MCF 10A (cell line): Measurements from ENCODE around the gene SOX5. TPM values are rescaled to one million over a fixed set of nuclear protein-coding genes. Genes with fewer than 3 reads are reported as not detected.

Experiments used
- BruUV-seq: library from RNA; stranded (reverse); fragments of 400-500 nt; replicated peaks from 2 replicates; lab custom pipeline; 2021; lab: Mats Ljungman, UMichigan
- CTCF ChIA-PET: fragments of 300-600 bp; sonication (Branson Sonifier 250); formaldehyde crosslinking; extraction: SDS; loops from one replicate; lab custom pipeline; 2021; ENCODE audit warnings: antibody characterized with exemption, inconsistent platforms; lab: Yijun Ruan, JAX
- POLR2A ChIA-PET: fragments of 300-600, 350-650 bp; sonication (Branson Sonifier 250); formaldehyde crosslinking; extraction: SDS; loops from one replicate; lab custom pipeline; 2020; ENCODE audit warnings: antibody characterized with exemption, inconsistent platforms; lab: Yijun Ruan, JAX
- DNase-seq: peaks from one replicate; pipeline ENCODE4 v3.0.0-alpha.2; 2018; ENCODE audit not compliant: unreplicated experiment
- H3K27ac Mint-ChIP-seq: one replicate; pipeline ENCODE4 v1.8.0; 2022; ENCODE audit warnings: mild to moderate bottlenecking, low read depth, mixed read lengths; ENCODE audit not compliant: unreplicated experiment
- H3K27me3 Mint-ChIP-seq: one replicate; pipeline ENCODE4 v1.8.0; 2022; ENCODE audit warnings: mixed read lengths; ENCODE audit not compliant: insufficient read depth, unreplicated experiment
- H3K36me3 Mint-ChIP-seq: one replicate; pipeline ENCODE4 v1.8.0; 2022; ENCODE audit warnings: mild to moderate bottlenecking, moderate library complexity, mixed read lengths; ENCODE audit not compliant: insufficient read depth, unreplicated experiment
- H3K4me1 Mint-ChIP-seq: one replicate; pipeline ENCODE4 v1.8.0; 2022; ENCODE audit warnings: mixed read lengths; ENCODE audit not compliant: insufficient read depth, unreplicated experiment
- H3K4me3 Mint-ChIP-seq: one replicate; pipeline ENCODE4 v1.8.0; 2022; ENCODE audit warnings: mild to moderate bottlenecking, moderate library complexity, mixed read lengths; ENCODE audit not compliant: unreplicated experiment
- H3K9me3 Mint-ChIP-seq: one replicate; pipeline ENCODE4 v1.8.0; 2022; ENCODE audit warnings: mixed read lengths; ENCODE audit not compliant: unreplicated experiment
- intact Hi-C: fragments of 100-400 bp; cut with micrococcal nuclease; formaldehyde crosslinking; loops from 2 replicates; pipeline ENCODE4 v1.14.1; 2022
- total RNA-seq: library from RNA; stranded (reverse); gene quantifications from 2 replicates; pipeline ENCODE4 v1.2.3, GENCODE V29; 2022
- TF ChIP-seq, protein P1 (sequence below): fragments of 200-600 bp; IDR thresholded peaks from one replicate; pipeline ENCODE4 v1.8.0; 2022; ENCODE audit warnings: antibody characterized with exemption, mild to moderate bottlenecking; ENCODE audit not compliant: unreplicated experiment

SOX5 gene
- total RNA-seq, 1 experiment from 2014 or later, result 0.91 TPM

DNA sequence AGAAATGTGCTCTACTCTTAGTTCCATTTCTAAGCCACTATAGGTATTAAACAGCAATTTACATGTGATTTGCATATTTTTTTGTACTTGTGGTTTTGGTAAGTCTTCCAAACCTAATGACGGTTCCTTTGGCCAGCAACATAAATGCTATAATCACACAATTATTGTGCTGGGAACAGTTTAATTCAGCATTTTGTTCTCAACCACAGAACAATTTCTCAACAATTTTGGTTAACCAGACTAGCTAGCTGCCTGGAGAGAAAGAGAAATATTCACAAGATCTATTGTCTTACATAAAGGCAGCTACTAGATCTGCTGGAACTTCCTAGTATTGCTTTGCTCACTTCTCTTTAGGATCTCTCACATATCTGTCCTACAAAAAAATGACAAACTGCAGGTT is 265.3 kb downstream of the SOX5 start:
- POLR2A ChIA-PET, result no interaction called here
- Mint-ChIP-seq H3K36me3 (no peaks in the 10 kb centered on the region), H3K4me3 (no peak overlapping the region), H3K27me3 (no peaks in the 10 kb centered on the region), H3K4me1 (no peaks in the 10 kb centered on the region), H3K27ac (no peak overlapping the region), H3K9me3 (no peaks in the 10 kb centered on the region)
- DNase-seq, result no peak
- intact Hi-C loops, result no loop called here
- CTCF ChIA-PET, result no interaction called here
- no TSS peak for BruUV-seq
- TF ChIP-seq, protein P1, sequence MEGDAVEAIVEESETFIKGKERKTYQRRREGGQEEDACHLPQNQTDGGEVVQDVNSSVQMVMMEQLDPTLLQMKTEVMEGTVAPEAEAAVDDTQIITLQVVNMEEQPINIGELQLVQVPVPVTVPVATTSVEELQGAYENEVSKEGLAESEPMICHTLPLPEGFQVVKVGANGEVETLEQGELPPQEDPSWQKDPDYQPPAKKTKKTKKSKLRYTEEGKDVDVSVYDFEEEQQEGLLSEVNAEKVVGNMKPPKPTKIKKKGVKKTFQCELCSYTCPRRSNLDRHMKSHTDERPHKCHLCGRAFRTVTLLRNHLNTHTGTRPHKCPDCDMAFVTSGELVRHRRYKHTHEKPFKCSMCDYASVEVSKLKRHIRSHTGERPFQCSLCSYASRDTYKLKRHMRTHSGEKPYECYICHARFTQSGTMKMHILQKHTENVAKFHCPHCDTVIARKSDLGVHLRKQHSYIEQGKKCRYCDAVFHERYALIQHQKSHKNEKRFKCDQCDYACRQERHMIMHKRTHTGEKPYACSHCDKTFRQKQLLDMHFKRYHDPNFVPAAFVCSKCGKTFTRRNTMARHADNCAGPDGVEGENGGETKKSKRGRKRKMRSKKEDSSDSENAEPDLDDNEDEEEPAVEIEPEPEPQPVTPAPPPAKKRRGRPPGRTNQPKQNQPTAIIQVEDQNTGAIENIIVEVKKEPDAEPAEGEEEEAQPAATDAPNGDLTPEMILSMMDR, result no peak

DNA sequence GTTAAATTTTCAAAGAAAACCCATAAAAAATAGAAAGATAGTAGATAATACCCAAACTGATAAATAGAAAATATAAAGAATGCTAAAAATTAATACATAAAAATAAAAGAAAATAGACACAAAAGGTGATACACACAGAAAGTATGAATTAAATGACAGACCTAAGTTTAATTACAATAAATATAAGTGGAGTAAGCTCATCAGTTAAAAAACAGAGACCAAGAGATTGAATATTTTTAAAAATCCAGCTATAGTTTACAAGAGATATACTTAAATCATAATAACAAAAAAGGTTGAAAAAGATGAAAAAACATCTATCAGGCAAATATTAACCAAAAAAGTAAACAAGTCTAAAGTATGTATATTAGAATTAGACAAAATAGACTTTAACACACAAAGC is 268.2 kb downstream of the SOX5 start:
- no TSS peak for BruUV-seq
- intact Hi-C loops, result no loop called here
- Mint-ChIP-seq H3K36me3 (no peaks in the 10 kb centered on the region), H3K9me3 (no peaks in the 10 kb centered on the region), H3K27me3 (peaks cover 13% of the 10 kb centered on the region), H3K4me1 (no peaks in the 10 kb centered on the region), H3K27ac (no peak overlapping the region), H3K4me3 (no peak overlapping the region)
- ChIA-PET CTCF (no interaction called here), POLR2A (no interaction called here)
- DNase-seq, result no peak
- TF ChIP-seq, protein P1, result no peak

DNA sequence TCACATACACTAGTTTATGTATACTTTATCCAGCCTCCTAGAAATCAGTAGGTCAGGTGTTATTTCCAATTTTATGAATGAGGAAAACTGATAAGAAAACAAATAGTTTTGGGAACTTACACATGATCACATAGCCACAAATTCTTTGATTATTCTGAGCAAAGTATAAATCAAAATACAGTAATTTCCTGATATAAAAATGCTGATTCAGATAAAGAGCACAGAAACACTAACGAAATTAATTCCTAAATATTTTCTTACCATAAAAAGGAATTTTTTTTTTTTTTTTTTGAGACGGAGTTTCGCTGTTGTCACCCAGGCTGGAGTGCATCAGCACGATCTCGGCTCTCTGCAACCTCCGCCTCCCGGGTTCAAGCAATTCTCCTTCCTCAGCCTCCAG is 275.4 kb downstream of the SOX5 start:
- TF ChIP-seq, protein P1, result no peak
- no peak overlapping the region for H3K4me3 Mint-ChIP-seq
- POLR2A ChIA-PET, result no interaction called here
- CTCF ChIA-PET, result no interaction called here
- no peak for DNase-seq
- peaks cover 30% of the 10 kb centered on the region for H3K27me3 Mint-ChIP-seq
- H3K27ac Mint-ChIP-seq, result no peak overlapping the region
- H3K4me1 Mint-ChIP-seq, result no peaks in the 10 kb centered on the region
- no peaks in the 10 kb centered on the region for H3K9me3 Mint-ChIP-seq
- no TSS peak for BruUV-seq
- H3K36me3 Mint-ChIP-seq, result no peaks in the 10 kb centered on the region
- intact Hi-C loops, result no loop called here

DNA sequence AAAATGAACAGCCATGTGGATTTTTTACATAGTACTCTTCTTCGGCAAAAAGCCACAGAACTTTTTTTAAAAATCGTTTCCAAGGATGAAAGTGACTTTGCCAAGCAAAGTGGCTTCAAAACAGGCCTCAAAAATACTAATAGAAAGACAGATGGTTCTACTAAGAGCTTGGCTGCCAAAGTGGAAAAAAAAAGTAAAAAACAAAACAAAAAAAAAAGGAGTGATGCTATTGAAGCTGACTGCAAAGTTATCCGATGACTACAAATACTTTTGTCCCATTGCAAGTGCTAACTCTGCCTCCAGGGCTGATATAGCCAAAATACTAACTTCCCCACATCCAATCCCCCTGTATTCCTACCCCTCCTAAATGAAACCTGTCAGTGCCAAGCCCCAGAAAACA is 277.6 kb downstream of the SOX5 start:
- intact Hi-C loops, result no loop called here
- TF ChIP-seq, protein P1, result no peak
- H3K9me3 Mint-ChIP-seq, result no peaks in the 10 kb centered on the region

More for the DNA sequence above, 277.6 kb downstream of the SOX5 start:
- no peak overlapping the region for H3K27ac Mint-ChIP-seq
- no peak for DNase-seq
- H3K4me1 Mint-ChIP-seq, result no peaks in the 10 kb centered on the region
- no TSS peak for BruUV-seq
- ChIA-PET CTCF (interaction anchor here (0.6 kb wide), 1 partner anchor 22 kb away, joined by 3 read pairs; no protein-coding TSS in a partner anchor), POLR2A (no interaction called here)
- peaks cover 27% of the 10 kb centered on the region for H3K27me3 Mint-ChIP-seq
- no peaks in the 10 kb centered on the region for H3K36me3 Mint-ChIP-seq
- no peak overlapping the region for H3K4me3 Mint-ChIP-seq
